ENCODE measurements around the gene THAP7. TPM values are rescaled to one million over a fixed set of nuclear protein-coding genes. Genes with fewer than 3 reads are reported as not detected.

The THAP7 gene
- total and polyA plus RNA-seq, 2 of the 13 experiments (the other 11 are each of a cell fraction or from before 2014, with no cell fraction given), result 13.0 to 25.5 TPM

DNA sequence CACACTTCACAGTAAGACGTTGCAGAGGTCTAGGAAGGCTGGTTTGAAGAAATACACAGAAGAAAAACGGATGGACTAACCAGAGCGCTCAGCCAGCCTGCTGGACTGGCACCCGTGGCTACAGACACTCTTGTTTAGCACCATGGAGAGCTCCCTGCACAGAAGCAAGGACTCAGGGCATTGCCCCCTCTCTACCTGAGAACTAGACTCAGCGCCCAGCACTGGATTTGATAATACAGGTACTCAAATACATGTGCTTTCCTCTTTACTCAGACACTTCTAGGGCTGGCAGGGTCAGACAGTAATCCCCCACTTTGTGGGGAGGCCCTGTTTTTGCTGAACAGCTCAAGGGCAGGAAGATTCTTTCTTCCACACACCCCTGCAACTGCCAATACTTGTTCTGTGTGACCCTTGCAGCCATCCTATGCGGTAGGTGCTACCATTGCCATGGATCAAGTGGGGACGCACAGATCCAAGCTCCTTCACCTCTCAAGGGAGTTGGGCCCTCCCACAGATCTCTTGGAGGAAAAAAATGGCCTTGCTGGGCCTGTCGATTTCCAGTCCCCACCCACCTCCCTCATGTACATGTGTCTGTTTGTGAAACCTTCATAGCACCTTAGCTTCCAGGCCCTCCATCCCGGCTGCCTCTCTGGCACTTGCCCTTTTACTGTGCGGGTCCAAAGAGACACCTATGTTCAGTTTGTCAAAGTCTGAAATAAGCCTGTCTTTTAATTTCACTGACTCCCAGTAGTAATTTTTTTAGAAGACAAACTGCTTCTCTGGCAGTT lies 7.9 kb upstream of the THAP7 start (continued):
- TF ChIP-seq, protein P1, sequence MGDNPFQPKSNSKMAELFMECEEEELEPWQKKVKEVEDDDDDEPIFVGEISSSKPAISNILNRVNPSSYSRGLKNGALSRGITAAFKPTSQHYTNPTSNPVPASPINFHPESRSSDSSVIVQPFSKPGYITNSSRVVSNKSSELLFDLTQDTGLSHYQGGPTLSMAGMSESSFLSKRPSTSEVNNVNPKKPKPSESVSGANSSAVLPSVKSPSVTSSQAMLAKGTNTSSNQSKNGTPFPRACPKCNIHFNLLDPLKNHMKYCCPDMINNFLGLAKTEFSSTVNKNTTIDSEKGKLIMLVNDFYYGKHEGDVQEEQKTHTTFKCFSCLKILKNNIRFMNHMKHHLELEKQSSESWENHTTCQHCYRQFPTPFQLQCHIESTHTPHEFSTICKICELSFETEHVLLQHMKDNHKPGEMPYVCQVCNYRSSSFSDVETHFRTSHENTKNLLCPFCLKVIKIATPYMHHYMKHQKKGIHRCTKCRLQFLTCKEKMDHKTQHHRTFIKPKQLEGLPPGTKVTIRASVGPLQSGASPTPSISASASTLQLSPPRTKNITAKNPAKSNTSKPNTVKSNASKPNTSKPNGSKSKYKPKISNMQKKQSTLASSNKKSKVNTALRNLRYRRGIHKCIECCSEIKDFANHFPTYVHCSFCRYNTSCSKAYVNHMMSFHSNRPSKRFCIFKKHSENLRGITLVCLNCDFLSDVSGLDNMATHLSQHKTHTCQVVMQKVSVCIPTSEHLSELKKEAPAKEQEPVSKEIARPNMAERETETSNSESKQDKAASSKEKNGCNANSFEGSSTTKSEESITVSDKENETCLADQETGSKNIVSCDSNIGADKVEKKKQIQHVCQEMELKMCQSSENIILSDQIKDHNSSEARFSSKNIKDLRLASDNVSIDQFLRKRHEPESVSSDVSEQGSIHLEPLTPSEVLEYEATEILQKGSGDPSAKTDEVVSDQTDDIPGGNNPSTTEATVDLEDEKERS (CRISPR knock-in tag; IDR thresholded peaks at IDR 0.05), result no peak
- no peak for TF ChIP-seq SKIL (CRISPR knock-in tag; IDR thresholded peaks at IDR 0.05; ENCODE audit: borderline replicate concordance)
- no peak for TF ChIP-seq ZBTB10 (CRISPR knock-in tag; IDR thresholded peaks at IDR 0.05; ENCODE audit: borderline replicate concordance)
- no peak for TF ChIP-seq E2F5 (CRISPR knock-in tag; conservative IDR thresholded peaks at IDR 0.05)
- no peak for TF ChIP-seq ARID2 (CRISPR knock-in tag; IDR thresholded peaks at IDR 0.05; ENCODE audit: borderline replicate concordance)
- no peak for TF ChIP-seq AHDC1 (CRISPR knock-in tag; IDR thresholded peaks at IDR 0.05; ENCODE audit: borderline replicate concordance)
- TF ChIP-seq ZNF672 (CRISPR knock-in tag; IDR thresholded peaks at IDR 0.05), result no peak
- TF ChIP-seq, protein P2, sequence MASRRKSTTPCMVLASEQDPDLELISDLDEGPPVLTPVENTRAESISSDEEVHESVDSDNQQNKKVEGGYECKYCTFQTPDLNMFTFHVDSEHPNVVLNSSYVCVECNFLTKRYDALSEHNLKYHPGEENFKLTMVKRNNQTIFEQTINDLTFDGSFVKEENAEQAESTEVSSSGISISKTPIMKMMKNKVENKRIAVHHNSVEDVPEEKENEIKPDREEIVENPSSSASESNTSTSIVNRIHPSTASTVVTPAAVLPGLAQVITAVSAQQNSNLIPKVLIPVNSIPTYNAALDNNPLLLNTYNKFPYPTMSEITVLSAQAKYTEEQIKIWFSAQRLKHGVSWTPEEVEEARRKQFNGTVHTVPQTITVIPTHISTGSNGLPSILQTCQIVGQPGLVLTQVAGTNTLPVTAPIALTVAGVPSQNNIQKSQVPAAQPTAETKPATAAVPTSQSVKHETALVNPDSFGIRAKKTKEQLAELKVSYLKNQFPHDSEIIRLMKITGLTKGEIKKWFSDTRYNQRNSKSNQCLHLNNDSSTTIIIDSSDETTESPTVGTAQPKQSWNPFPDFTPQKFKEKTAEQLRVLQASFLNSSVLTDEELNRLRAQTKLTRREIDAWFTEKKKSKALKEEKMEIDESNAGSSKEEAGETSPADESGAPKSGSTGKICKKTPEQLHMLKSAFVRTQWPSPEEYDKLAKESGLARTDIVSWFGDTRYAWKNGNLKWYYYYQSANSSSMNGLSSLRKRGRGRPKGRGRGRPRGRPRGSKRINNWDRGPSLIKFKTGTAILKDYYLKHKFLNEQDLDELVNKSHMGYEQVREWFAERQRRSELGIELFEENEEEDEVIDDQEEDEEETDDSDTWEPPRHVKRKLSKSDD (CRISPR knock-in tag; IDR thresholded peaks at IDR 0.05; ENCODE audit: low read depth), result no peak
